Activated B cell treated with CpG ODN at 0.5 μM for 24 hours (primary cell): ENCODE results near the gene HNRNPR. TPM values are rescaled to one million over a fixed set of nuclear protein-coding genes. Genes with fewer than 3 reads are reported as not detected.

Experiments used
- ATAC-seq: fragments of 200-7000 bp; cut with Tn5 transposase; one replicate; pipeline ENCODE4 v1.10.0; 2021; ENCODE audit warnings: low read depth, mild to moderate bottlenecking, moderate library complexity
- CTCF ChIA-PET: fragments of 350-600 bp; sonication (Branson Sonifier 250); formaldehyde crosslinking; loops from one replicate; lab custom pipeline; 2021; ENCODE audit warnings: antibody characterized with exemption; lab: Charles Lee
- POLR2A ChIA-PET: fragments of 350-600 bp; sonication (Branson Sonifier 250); formaldehyde crosslinking; loops from one replicate; lab custom pipeline; 2021; ENCODE audit warnings: antibody characterized with exemption; lab: Charles Lee
- DNase-seq: peaks from one replicate; pipeline ENCODE4 v3.0.0; 2022
- H3K27ac Mint-ChIP-seq: one replicate; pipeline ENCODE4 v1.8.0; 2020; ENCODE audit warnings: mixed read lengths
- H3K27me3 Mint-ChIP-seq: one replicate; pipeline ENCODE4 v1.8.0; 2021; ENCODE audit warnings: mixed read lengths
- H3K36me3 Mint-ChIP-seq: one replicate; pipeline ENCODE4 v1.8.0; 2021; ENCODE audit warnings: low read depth, mixed read lengths
- H3K4me1 Mint-ChIP-seq: one replicate; pipeline ENCODE4 v1.8.0; 2021; ENCODE audit warnings: mixed read lengths
- H3K4me3 Mint-ChIP-seq: one replicate; pipeline ENCODE4 v1.8.0; 2020; ENCODE audit warnings: mild to moderate bottlenecking, mixed read lengths
- H3K9me3 Mint-ChIP-seq: one replicate; pipeline ENCODE4 v1.8.0; 2020; ENCODE audit warnings: mixed read lengths
- intact Hi-C: fragments of 100-400 bp; cut with micrococcal nuclease; formaldehyde crosslinking; loops from one replicate; pipeline ENCODE4 v1.15.1; 2024
- total RNA-seq: library from RNA; stranded (reverse); gene quantifications from 2 replicates; pipeline ENCODE4 v1.2.3, GENCODE V29; 2022
- TF ChIP-seq, protein P1 (sequence below): fragments of 200-600 bp; IDR thresholded peaks from one replicate; pipeline ENCODE4 v1.8.0; 2022; ENCODE audit warnings: antibody characterized with exemption, mild to moderate bottlenecking

The HNRNPR gene
- total RNA-seq, 1 donor from 2014 or later = 171 TPM

DNA sequence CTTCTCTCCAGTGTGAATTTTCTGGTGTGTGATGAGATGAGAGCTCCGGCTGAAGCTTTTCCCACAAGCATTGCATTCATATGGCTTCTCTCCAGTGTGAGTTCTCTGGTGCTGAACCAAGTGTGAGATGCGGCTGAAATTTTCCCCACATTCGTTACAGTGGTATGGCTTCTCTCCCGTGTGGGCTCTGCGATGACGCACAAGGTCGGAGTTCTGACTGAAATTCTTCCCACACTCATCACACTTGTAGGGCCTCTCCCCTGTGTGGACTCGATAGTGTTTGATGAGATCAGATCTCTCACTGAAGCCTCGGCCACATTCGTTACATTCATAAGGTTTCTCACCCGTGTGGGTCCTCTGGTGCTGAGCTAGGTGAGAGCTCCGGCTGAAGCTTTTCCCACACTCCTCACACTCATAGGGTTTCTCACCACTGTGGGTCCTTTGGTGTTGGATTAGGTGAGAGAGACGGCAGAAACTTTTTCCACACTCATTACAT is 18.2 kb upstream of the HNRNPR start:
- DNase-seq = no peak
- peaks cover 9% of the 10 kb centered on the region for H3K4me1 Mint-ChIP-seq
- peaks cover 58% of the 10 kb centered on the region for H3K36me3 Mint-ChIP-seq
- TF ChIP-seq, protein P1, sequence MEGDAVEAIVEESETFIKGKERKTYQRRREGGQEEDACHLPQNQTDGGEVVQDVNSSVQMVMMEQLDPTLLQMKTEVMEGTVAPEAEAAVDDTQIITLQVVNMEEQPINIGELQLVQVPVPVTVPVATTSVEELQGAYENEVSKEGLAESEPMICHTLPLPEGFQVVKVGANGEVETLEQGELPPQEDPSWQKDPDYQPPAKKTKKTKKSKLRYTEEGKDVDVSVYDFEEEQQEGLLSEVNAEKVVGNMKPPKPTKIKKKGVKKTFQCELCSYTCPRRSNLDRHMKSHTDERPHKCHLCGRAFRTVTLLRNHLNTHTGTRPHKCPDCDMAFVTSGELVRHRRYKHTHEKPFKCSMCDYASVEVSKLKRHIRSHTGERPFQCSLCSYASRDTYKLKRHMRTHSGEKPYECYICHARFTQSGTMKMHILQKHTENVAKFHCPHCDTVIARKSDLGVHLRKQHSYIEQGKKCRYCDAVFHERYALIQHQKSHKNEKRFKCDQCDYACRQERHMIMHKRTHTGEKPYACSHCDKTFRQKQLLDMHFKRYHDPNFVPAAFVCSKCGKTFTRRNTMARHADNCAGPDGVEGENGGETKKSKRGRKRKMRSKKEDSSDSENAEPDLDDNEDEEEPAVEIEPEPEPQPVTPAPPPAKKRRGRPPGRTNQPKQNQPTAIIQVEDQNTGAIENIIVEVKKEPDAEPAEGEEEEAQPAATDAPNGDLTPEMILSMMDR = no peak
- POLR2A ChIA-PET = interaction anchor here (0.7 to 1.6 kb wide), 2 partner anchors 18 to 123 kb away, joined by 3 to 7 read pairs; partner anchors contain the start of gene HNRNPR
- H3K4me3 Mint-ChIP-seq = no peak overlapping the region
- ATAC-seq = no peak
- H3K27ac Mint-ChIP-seq = no peak overlapping the region
- peaks cover 32% of the 10 kb centered on the region for H3K9me3 Mint-ChIP-seq
- CTCF ChIA-PET = interaction anchor here (1.4 kb wide), 1 partner anchor 18 kb away, joined by 4 read pairs; the partner anchor contains the start of gene HNRNPR
- intact Hi-C loops = loop anchor here (10.0 kb wide), 1 partner anchor 1383 kb away; the partner anchor contains the start of gene CLIC4
- H3K27me3 Mint-ChIP-seq = no peaks in the 10 kb centered on the region

DNA sequence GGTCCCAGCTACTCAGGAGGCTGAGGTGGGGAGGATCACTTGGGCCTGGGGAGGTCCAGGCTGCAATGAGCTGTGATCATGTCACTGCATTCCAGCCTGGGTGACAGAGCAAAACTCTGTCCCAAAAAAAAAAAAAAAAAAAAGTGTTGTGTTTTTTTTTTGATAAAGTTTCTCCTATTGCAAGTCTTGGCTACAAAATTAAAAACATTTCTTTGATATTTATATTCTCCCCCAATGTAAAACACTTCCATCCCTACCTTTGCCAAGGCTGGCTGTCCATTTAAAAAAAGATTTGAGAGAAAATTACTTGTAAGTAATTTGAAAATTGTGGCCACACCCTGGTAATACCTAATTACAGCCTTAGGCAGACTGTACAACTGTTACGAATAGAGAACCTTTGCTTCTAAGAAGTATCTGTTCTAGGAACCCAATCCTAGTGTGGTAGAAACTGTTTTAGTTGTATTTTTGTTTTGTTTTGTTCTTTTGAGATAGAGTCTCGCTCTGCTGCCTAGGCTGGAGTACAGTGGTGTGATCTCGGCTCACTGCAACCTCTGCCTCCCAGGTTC is 14.3 kb upstream of the HNRNPR start:
- H3K27ac Mint-ChIP-seq = no peak overlapping the region
- H3K36me3 Mint-ChIP-seq = peaks cover 41% of the 10 kb centered on the region
- ATAC-seq = no peak
- no peaks in the 10 kb centered on the region for H3K27me3 Mint-ChIP-seq
- H3K9me3 Mint-ChIP-seq = peaks cover 32% of the 10 kb centered on the region
- H3K4me1 Mint-ChIP-seq = no peaks in the 10 kb centered on the region
- CTCF ChIA-PET = no interaction called here
- intact Hi-C loops = no loop called here
- no peak for DNase-seq
- TF ChIP-seq, protein P1 = no peak
- H3K4me3 Mint-ChIP-seq = no peak overlapping the region
- POLR2A ChIA-PET = interaction anchor here (0.6 to 1.3 kb wide), 2 partner anchors 10 to 99 kb away, joined by 4 to 5 read pairs; no protein-coding TSS in a partner anchor

DNA sequence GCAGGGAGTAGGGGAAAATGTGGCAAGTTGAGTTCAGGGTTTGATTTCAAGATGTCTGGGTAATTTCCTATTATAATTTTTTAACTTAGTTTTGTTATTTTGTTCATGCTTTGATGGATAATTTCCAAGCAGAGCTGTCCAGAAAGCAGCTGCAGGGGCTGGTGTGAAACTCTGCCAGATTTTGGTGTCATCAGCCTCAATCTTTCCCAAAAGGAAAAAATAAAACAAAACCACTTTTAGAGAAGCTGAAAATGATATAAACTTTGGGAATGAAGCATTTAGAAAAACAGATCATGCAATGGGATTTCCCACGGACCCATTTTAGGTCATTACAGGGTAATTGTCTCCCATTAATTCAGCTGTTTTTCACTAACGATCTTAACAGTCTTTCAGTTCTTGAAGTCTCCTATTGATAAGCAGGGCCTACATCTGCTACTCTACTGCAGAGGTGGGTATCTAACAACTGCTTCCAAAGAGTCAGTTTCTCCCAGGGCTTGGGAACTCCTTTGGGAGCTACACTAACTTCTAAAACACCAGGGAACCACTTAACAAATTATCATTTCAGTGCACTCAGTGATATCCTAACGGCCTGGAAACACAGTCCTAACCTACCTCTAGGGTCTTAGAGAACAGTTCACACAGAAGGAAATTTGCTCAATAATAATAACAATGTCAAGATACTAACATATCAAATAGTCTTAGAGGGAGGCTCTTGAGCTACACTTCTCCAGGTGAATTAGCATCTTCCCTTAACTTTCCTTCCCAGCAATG is 13.2 kb upstream of the HNRNPR start:
- no peak for DNase-seq
- no peak overlapping the region for H3K27ac Mint-ChIP-seq
- intact Hi-C loops = no loop called here

DNA sequence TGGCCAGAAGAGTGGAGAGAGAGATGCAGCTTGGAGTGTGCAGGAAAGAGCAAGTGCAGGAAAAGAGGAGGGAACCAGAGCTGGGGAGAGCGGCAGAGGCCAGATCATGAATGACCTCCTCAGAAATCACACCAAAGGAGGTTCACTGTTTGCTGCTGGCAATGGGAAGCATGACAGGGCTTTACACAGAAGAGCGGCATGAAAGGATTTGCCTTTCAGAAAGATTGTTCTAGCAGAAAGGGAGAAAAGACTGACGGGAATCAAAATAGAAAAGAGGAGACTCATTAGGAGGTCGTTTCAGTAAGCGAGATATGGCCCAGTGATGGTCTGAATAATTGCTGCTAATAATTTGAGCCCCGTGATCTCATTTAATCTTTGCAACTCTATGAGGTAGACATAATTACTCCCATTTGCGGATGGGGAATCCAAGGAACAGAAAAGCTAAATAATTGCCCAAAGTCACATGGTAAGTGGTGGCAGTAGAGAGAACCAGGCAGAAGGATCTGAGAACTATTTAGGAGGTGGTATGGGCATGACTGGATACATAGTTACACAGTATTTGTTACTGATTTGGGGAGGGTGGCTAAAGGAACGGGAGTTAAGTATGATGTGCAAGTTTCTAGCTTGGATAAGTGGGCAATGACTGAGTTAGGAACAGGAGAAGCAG is 12.5 kb upstream of the HNRNPR start:
- Mint-ChIP-seq H3K27me3 (no peaks in the 10 kb centered on the region), H3K27ac (no peak overlapping the region), H3K9me3 (peaks cover 22% of the 10 kb centered on the region), H3K4me3 (no peak overlapping the region), H3K36me3 (peaks cover 24% of the 10 kb centered on the region), H3K4me1 (no peaks in the 10 kb centered on the region)
- ChIA-PET POLR2A (interaction anchor here (1.3 kb wide), 2 partner anchors 12 kb away, joined by 5 read pairs; partner anchors contain the start of gene HNRNPR), CTCF (no interaction called here)
- intact Hi-C loops = no loop called here
- TF ChIP-seq, protein P1 = no peak
- no peak for ATAC-seq
- DNase-seq = no peak

More for the DNA sequence above, 13.2 kb upstream of the HNRNPR start:
- Mint-ChIP-seq H3K27me3 (no peaks in the 10 kb centered on the region), H3K4me1 (no peaks in the 10 kb centered on the region), H3K36me3 (peaks cover 32% of the 10 kb centered on the region), H3K4me3 (no peak overlapping the region), H3K9me3 (peaks cover 26% of the 10 kb centered on the region)
- CTCF ChIA-PET = interaction anchor here (0.6 kb wide), 1 partner anchor 184 kb away, joined by 3 read pairs; no protein-coding TSS in a partner anchor
- ATAC-seq = no peak
- POLR2A ChIA-PET = interaction anchor here (1.3 kb wide), 2 partner anchors 11 to 13 kb away, joined by 5 read pairs; partner anchors contain the start of gene HNRNPR
- TF ChIP-seq, protein P1 = no peak
